ENCODE results near the gene CATSPER4. TPM values are rescaled to one million over a fixed set of nuclear protein-coding genes. Genes with fewer than 3 reads are reported as not detected.

The CATSPER4 gene
- total and polyA plus RNA-seq, 2 of the 13 experiments (the other 11 are each of a cell fraction or from before 2014, with no cell fraction given): not detected

DNA sequence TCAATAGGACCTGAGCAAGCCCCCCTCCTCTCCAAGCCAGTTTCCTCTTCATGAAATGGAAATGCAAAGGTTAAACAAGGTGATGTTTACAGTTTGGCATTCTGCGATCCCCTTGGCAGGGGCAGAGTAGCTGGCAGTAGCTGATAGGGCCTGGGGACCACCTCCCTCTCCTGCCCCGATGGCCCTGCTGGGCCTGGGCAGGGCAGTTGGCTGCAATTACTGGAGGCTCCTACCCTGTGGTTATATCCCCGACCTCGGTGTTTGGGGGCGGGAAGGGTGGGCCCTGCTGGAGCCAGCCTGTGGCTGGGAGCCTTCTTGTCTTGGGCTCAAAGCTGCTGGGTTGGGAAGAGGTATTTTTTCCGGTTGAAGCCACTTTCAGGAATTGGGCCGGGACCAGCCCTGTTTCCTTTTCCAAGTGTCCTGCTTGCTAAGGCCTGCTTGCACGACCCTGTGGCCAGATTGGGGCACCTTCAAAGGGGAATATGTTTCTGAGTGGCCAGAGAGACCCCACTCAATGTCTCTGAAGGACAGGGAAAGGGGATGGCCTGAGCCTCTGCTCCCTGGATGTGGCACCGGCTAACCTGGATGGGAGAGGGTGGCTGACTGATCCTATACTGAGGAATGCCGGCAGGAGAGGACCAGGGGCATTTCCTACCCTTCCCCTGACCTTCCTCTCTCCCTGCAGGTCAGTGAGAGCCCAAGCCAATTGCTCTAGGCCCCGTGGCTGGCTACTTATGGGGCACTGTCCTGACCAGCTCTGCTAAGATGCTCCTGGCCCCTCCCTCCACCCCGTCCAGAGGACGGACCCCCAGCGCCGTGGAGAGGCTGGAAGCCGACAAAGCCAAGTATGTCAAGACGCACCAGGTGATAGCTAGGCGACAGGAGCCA is 29.6 kb upstream of the CATSPER4 start:
- Histone ChIP-seq H3K9ac (ENCODE audit: insufficient read depth, low read depth, low read length) (no peak overlapping the region), H3K4me2 (ENCODE audit: low read depth, low read length) (peak overlapping the region; percentile 78), H3K79me2 (ENCODE audit: insufficient read depth, low read length) (no peaks in the 10 kb centered on the region), H3K27ac (ENCODE audit: extremely low read length, insufficient read depth, low read length) (no peak overlapping the region), H3K4me1 (ENCODE audit: insufficient read depth, low read length) (peaks cover 43% of the 10 kb centered on the region), H4K20me1 (ENCODE audit: insufficient read depth, low read length) (no peaks in the 10 kb centered on the region), H3K36me3 (replicated peaks in 1 of 2; ENCODE audit: control insufficient read depth in 1 of 2, insufficient read depth in 2 of 2, low read length in 2 of 2) (no peaks in the 10 kb centered on the region), H3K27me3 (ENCODE audit: control insufficient read depth in 1 of 2, insufficient read depth in 2 of 2, low read length in 2 of 2) (peaks cover 13 to 74% of the 10 kb centered on the region in 2 experiments; a peak in 4 of 5 replicates), H2AFZ (ENCODE audit: low read length) (no peak overlapping the region), H3K4me3 (replicated peaks in 1 of 3; ENCODE audit: insufficient read depth in 1 of 3, low read depth in 2 of 3, low read length in 3 of 3) (peak overlapping the region in 2 of 3 experiments; percentile 45 to 76; a peak in 3 of 6 replicates), H3K9me3 (ENCODE audit: low read length) (no peaks in the 10 kb centered on the region)
- no peak for DNase-seq (ENCODE audit: low spot score)
- FAIRE-seq: no peak
- no TSS peak for BruUV-seq (replicated peaks)
- CTCF ChIA-PET (ENCODE audit: low intra/inter-chr PET ratio, low total read pairs): no interaction called here
- intact Hi-C loops (cut with micrococcal nuclease; ENCODE audit: unreplicated experiment) (loop anchor here (5.0 kb wide), 2 partner anchors 48 to 123 kb away; partner anchors contain the start of gene PDIK1L), in situ Hi-C loops (cut with HindIII; ENCODE audit: extremely low pct_ligation_motif_present, low pct_unique_long_range_greater_than_20kb) (loop anchor here (10.0 kb wide), 1 partner anchor 266 kb away; no protein-coding TSS in a partner anchor)
- POLR2A ChIA-PET: no interaction called here
- peak; percentile 8; the same call in 1 of the 3 replicates for ATAC-seq
- 31% methylated on average over 5 of the region's 18 CpGs for WGBS (ENCODE audit: low lambda C conversion rate)
- TF ChIP-seq MAFG (CRISPR knock-in tag; IDR thresholded peaks at IDR 0.05) (no peak), MAF1 (CRISPR knock-in tag; IDR thresholded peaks at IDR 0.05; ENCODE audit: borderline replicate concordance) (no peak), AHR (CRISPR knock-in tag; IDR thresholded peaks at IDR 0.05) (no peak), SOX13 (IDR thresholded peaks at IDR 0.05) (no peak), SOX13 (CRISPR knock-in tag; conservative IDR thresholded peaks at IDR 0.05 in 1 of 2, IDR thresholded peaks at IDR 0.05 in 1 of 2) (no peak), ZNF703 (CRISPR knock-in tag; IDR thresholded peaks at IDR 0.05; ENCODE audit: borderline replicate concordance) (0 out of 2 replicates have a peak, but pooled peaks have one; percentile 2), PRPF4 (IDR thresholded peaks at IDR 0.05; ENCODE audit: low read depth, low read length, poor library complexity, severe bottlenecking) (no peak), FOXP1 (IDR thresholded peaks at IDR 0.05) (no peak), FOXP1 (CRISPR knock-in tag; IDR thresholded peaks at IDR 0.05) (no peak), CBX5 (CRISPR knock-in tag; IDR thresholded peaks at IDR 0.05; ENCODE audit: borderline replicate concordance) (no peak)
- TF ChIP-seq, protein P1, sequence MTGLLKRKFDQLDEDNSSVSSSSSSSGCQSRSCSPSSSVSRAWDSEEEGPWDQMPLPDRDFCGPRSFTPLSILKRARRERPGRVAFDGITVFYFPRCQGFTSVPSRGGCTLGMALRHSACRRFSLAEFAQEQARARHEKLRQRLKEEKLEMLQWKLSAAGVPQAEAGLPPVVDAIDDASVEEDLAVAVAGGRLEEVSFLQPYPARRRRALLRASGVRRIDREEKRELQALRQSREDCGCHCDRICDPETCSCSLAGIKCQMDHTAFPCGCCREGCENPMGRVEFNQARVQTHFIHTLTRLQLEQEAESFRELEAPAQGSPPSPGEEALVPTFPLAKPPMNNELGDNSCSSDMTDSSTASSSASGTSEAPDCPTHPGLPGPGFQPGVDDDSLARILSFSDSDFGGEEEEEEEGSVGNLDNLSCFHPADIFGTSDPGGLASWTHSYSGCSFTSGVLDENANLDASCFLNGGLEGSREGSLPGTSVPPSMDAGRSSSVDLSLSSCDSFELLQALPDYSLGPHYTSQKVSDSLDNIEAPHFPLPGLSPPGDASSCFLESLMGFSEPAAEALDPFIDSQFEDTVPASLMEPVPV (CRISPR knock-in tag; IDR thresholded peaks at IDR 0.05): no peak
